HG03103 (cell line): ENCODE data around the gene RPP38.

Source experiments
- ATAC-seq: cut with Tn5 transposase; IDR thresholded peaks from one replicate; pipeline ENCODE4 v1.9.1; 2021; ENCODE audit warnings: low read depth; ENCODE audit not compliant: unreplicated experiment

Gene RPP38

GRCh38 chr10:15149042-15149771, 52.1 kb downstream of the RPP38 start:
- ATAC-seq: no peak

GRCh38 chr10:15150563-15150962, 53.4 kb downstream of the RPP38 start:
- ATAC-seq: no peak

GRCh38 chr10:15152556-15152955, 55.4 kb downstream of the RPP38 start:
- no peak for ATAC-seq
